ENCODE data around the gene CALHM1. TPM values are rescaled to one million over a fixed set of nuclear protein-coding genes. Genes with fewer than 3 reads are reported as not detected.

The CALHM1 gene
- total RNA-seq, 1 experiment from 2014 or later = not detected

GRCh38 chr10:103457896-103458583 lies 660 bp downstream of the CALHM1 start:
- CTCF ChIA-PET = interaction anchor here (0.6 kb wide), 1 partner anchor 18 kb away, joined by 5 read pairs; no protein-coding TSS in a partner anchor
- no peak overlapping the region for H3K27ac Mint-ChIP-seq (ENCODE audit: unreplicated experiment)
- Histone ChIP-seq H3K4me3 (ENCODE audit: low read depth, low read length) (no peak overlapping the region), H3K36me3 (ENCODE audit: control insufficient read depth, insufficient read depth, low read length) (no peaks in the 10 kb centered on the region), H3K27me3 (replicated peaks; ENCODE audit: control insufficient read depth, insufficient read depth, low read length) (no peaks in the 10 kb centered on the region), H3K4me1 (no peaks in the 10 kb centered on the region), H3K9me3 (no peaks in the 10 kb centered on the region)
- no peaks in the 10 kb centered on the region for H3K4me1 Mint-ChIP-seq (ENCODE audit: low read depth, unreplicated experiment)
- no peak for TF ChIP-seq CTCF (IDR thresholded peaks at IDR 0.05; ENCODE audit: insufficient read depth in 1 of 2, low read depth in 1 of 2, low read length in 1 of 2, severe bottlenecking in 1 of 2, unreplicated experiment in 1 of 2)
- no peaks in the 10 kb centered on the region for H3K27me3 Mint-ChIP-seq (ENCODE audit: insufficient read depth, unreplicated experiment)
- no TSS peak for BruUV-seq (replicated peaks)
- intact Hi-C loops (cut with micrococcal nuclease; ENCODE audit: unreplicated experiment) = no loop called here
- H3K9me3 Mint-ChIP-seq (ENCODE audit: unreplicated experiment) = no peaks in the 10 kb centered on the region
- no peak overlapping the region for H3K4me3 Mint-ChIP-seq (ENCODE audit: unreplicated experiment)
- H3K36me3 Mint-ChIP-seq (ENCODE audit: insufficient read depth, unreplicated experiment) = no peaks in the 10 kb centered on the region
- POLR2A ChIA-PET = interaction anchor here (0.6 kb wide), 1 partner anchor 62 kb away, joined by 4 read pairs; the partner anchor contains the start of gene ATP5MK
- no peak for DNase-seq

DNA sequence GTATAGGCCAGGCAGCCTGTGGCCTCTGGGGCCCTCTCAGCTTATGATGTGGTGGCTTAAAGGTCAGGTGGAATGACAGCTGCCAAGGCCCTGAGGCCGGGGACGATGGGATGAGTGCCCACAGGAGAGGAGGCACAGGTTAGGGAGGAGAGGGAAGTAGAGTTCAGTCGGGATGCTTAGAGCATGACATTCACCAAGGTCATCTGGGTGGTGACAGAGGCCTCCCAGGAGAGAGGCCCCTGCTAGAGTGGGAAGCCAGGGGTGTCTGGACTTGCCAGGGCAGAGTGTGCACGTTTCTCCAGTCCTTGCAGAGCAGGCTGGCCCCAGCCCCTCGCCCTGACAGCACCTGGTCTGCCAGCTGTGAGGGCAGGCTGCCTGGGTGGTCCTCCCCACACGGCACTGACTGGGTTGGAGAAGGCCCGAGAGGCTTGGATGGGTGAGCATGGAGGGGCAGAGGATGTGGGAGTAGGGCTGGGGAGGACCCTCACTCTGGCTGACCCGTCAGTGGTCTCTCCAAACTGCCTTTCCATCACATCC lies 1.5 kb downstream of the CALHM1 start:
- no peak overlapping the region for H3K4me3 ChIP-seq (ENCODE audit: low read depth, low read length)
- Mint-ChIP-seq H3K4me3 (ENCODE audit: unreplicated experiment) (no peak overlapping the region), H3K9me3 (ENCODE audit: unreplicated experiment) (no peaks in the 10 kb centered on the region), H3K27me3 (ENCODE audit: insufficient read depth, unreplicated experiment) (no peaks in the 10 kb centered on the region), H3K4me1 (ENCODE audit: low read depth, unreplicated experiment) (no peaks in the 10 kb centered on the region), H3K27ac (ENCODE audit: unreplicated experiment) (no peak overlapping the region), H3K36me3 (ENCODE audit: insufficient read depth, unreplicated experiment) (peaks cover 1% of the 10 kb centered on the region)
- no TSS peak for BruUV-seq (replicated peaks)
- intact Hi-C loops (cut with micrococcal nuclease; ENCODE audit: unreplicated experiment) = no loop called here
- H3K27me3 ChIP-seq (replicated peaks; ENCODE audit: control insufficient read depth, insufficient read depth, low read length) = no peaks in the 10 kb centered on the region
- no peak for DNase-seq
- no peaks in the 10 kb centered on the region for H3K36me3 ChIP-seq (ENCODE audit: control insufficient read depth, insufficient read depth, low read length)
- POLR2A ChIA-PET = no interaction called here
- no peak for TF ChIP-seq CTCF (IDR thresholded peaks at IDR 0.05; ENCODE audit: insufficient read depth in 1 of 2, low read depth in 1 of 2, low read length in 1 of 2, severe bottlenecking in 1 of 2, unreplicated experiment in 1 of 2)
- no peaks in the 10 kb centered on the region for H3K9me3 ChIP-seq
- H3K4me1 ChIP-seq = no peaks in the 10 kb centered on the region
- CTCF ChIA-PET = no interaction called here

DNA sequence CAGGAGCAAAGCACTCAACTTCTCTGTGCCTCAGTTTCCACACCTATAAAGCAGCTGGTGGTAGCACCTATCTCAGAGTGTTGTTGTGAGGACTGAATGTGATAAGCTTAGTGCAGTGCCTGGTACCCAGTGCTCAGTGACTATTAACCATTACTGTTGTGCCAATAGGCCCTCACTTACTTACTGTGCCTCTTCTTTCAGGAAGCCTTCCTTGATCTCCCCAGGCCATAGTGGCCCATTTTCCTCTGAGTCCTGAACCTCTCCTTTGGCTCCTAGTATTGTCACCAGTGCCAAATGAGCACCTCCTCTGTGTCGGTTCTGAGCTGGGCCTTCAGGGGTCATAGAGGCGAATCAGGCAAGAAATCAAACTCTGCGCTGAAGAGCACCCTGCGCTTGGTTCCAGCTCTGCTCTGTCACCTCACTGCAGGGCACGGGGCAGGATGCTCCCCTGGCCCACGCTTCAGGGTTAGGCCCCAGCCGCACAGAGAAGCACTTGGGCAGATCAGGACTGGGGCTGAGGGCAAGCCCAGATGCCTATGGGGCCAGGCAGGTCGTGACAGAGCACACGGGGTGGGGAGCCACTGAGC lies 2.5 kb downstream of the CALHM1 start:
- CTCF ChIA-PET = no interaction called here
- no peak overlapping the region for H3K27ac Mint-ChIP-seq (ENCODE audit: unreplicated experiment)

More for the DNA sequence above, 2.5 kb downstream of the CALHM1 start:
- H3K4me1 Mint-ChIP-seq (ENCODE audit: low read depth, unreplicated experiment) = no peaks in the 10 kb centered on the region
- H3K36me3 Mint-ChIP-seq (ENCODE audit: insufficient read depth, unreplicated experiment) = peaks cover 5% of the 10 kb centered on the region
- H3K4me3 ChIP-seq (ENCODE audit: low read depth, low read length) = no peak overlapping the region
- H3K9me3 Mint-ChIP-seq (ENCODE audit: unreplicated experiment) = no peaks in the 10 kb centered on the region
- H3K27me3 ChIP-seq (replicated peaks; ENCODE audit: control insufficient read depth, insufficient read depth, low read length) = no peaks in the 10 kb centered on the region
- peaks cover 5% of the 10 kb centered on the region; the same call in 1 of the 2 replicates for H3K4me1 ChIP-seq
- no peaks in the 10 kb centered on the region for H3K36me3 ChIP-seq (ENCODE audit: control insufficient read depth, insufficient read depth, low read length)
- H3K27me3 Mint-ChIP-seq (ENCODE audit: insufficient read depth, unreplicated experiment) = no peaks in the 10 kb centered on the region
- no TSS peak for BruUV-seq (replicated peaks)
- intact Hi-C loops (cut with micrococcal nuclease; ENCODE audit: unreplicated experiment) = no loop called here
- POLR2A ChIA-PET = no interaction called here
- no peak overlapping the region for H3K4me3 Mint-ChIP-seq (ENCODE audit: unreplicated experiment)
- H3K9me3 ChIP-seq = no peaks in the 10 kb centered on the region
- no peak for DNase-seq
- TF ChIP-seq CTCF (IDR thresholded peaks at IDR 0.05; ENCODE audit: insufficient read depth in 1 of 2, low read depth in 1 of 2, low read length in 1 of 2, severe bottlenecking in 1 of 2, unreplicated experiment in 1 of 2) = no peak
